Measurements from ENCODE around the gene TACSTD2. TPM values are rescaled to one million over a fixed set of nuclear protein-coding genes. Genes with fewer than 3 reads are reported as not detected.
"Not testable (repeated sequence)": the region's sequence is repeated elsewhere in the genome, so short reads cannot be mapped to it uniquely, and the experiment has no call there.

Gene TACSTD2
- total RNA-seq, 1 donor from 2014 or later, result 56.2 TPM

DNA sequence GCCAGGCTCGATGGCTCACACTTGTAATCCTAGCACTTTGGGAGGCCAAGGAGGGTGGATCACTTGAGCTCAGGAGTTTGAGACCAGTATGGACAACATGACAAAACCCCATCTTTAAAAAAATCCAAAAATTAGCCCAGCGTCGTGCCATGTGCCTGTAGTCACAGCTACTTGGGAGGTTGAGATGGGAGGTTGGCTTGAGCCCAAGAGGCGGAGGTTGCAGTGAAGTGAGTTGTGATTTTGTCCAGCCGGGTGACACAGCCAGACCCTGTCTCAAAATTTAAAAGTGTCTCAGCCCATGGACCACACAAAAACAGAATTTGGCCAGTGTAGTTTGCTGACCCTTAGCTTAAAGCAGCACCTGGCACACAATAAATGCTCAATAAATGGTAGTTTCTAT lies 11.3 kb upstream of the TACSTD2 start:
- no peak for DNase-seq (ENCODE audit: low read depth in 2 of 2)

DNA sequence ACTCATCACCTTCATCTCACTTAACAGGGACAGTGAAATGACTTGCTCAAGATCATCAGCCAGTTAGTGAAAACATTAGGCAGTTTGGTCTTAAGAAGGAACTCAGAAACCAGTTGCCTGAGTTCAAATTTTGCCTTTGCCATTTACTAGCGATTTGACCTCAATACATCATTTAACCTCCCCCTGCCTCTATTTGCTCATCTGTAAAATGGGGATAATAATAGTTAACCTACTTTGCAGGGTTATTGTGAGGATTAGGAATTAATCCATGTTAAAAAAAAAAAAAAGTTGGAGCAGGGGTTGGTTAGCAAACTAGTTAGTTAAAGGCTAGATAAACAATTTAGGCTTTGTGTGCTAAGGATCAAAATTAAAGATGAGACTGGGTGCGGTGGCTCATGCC lies 10.6 kb upstream of the TACSTD2 start:
- no peak for DNase-seq (ENCODE audit: low read depth in 2 of 2)

DNA sequence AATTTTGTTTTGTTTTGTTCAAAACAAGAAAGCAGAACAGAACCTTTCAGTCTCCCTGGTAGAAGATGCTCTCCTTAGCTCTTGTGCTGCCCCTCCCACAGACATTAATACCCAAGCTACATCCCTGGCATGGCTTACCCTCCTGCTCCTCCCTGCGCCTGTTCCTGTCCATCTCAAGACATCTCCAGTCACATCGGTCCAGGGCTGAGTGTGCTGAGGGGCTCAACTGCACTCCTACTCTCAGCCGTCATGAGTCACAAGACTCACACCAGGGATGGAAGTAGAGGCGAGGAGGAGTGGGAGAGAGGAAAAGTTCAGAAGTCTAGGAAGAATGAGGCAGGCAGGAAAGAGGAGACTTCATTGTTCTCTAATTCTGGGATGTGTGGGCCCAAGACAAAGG lies 9.2 kb upstream of the TACSTD2 start:
- peak in 1 of 2 donors; percentile 78 for DNase-seq (ENCODE audit: low read depth in 2 of 2)

DNA sequence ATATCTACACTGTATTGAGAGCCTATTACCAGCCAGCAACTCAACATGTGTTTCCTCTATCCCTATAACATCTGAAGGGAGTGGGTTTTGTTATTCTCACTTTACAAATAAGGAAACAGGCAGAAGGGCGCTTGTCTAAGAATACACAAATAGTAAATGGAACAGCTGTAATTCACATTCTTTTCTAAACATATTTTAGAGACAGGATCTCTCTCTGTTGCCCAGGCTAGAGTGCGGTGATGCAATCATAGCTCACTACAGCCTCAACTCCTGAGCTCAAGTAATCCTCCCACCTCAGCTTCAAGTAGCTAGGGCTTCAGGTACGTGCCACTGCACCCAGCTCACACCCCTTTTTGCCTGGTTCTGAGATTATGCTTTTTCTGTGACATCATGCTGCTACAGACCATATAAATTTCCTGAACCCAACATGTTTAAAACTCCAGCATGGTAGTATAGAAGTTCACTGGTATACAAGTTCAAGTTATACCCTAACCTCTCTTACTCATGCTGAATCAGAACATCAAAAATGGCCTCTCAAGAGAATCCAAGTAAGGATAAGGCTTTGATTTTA lies 8.6 kb upstream of the TACSTD2 start:
- DNase-seq (ENCODE audit: low read depth in 2 of 2), result peak in 1 of 2 donors; percentile 58

DNA sequence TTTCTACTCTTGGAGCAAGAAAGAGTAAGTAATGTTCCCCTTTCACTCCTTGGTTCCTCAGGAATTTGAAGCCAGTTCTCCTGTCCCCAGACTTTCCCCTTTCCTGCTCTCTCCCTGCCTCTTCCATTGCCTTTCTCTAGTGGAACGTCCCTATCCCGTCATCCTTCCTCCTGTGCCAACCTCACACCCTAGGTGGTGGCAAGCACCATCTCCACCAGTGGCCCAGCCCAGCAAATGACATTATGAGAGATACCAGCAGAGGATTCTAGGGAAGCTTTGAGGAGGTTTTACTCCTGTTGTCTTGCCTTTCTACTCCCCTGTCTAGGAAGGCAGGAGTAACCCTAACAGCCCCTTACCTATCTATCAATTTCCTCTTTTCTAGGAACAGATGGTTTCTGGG lies 8.1 kb upstream of the TACSTD2 start:
- no peak for DNase-seq (ENCODE audit: low read depth in 2 of 2)

DNA sequence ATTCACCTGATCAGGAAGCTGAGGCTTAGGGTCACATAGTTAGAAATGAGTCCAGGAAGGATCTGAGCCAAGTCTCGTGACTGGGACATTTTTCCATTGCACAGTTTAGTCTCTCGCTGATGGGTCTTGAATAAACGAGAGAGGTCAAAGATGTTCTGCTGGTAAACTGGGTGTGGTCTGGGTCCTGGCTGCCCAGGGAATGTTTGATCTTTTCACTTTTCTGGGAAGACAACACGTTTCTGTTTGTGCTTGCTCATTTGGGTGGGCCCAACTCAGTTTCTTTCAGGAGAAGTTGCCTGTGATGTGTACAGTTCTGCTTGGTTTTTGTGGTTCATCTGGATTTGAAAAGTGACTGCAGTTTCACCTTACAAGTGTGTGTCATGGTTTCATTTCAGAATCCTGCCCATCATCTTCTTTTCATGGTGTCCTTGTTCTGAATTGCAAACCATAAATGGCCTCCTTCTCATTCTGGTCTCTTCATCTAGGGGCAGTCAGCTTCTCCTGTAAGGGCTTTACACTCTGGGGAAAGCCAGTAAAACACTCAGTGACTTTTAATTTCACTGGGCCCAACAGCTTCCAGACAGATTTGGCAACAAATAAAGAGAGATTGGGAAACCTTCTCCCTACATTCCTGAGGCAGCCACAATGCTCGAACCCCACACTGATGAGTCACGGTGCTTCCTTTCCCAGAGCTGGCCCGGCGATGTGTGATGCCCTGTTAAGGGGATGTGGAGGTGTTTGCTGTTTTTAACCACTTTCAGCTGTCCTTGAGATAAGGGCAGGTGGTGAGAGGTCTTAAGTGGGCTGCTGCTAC lies 7.2 kb upstream of the TACSTD2 start:
- DNase-seq (ENCODE audit: low read depth in 2 of 2), result peak; percentile 92 to 93

DNA sequence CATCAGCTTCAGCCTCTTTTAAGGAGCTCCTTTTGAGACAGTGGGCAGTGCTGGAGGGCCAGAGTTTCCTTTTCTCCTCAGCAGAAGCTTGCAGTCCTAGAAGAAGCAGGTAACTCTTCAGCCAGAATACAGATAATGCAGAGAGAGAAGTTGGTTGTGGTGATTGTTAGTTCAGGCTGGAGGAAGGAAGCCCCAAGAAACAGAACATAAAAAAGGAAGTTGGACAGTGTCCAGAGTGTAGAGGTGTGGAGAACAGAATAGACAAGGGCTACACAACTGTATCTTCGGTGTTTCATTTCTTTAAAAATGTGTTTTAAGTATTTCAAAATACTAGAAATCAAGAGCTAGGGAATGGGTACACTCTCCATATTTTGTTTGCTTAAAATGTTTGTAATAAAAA lies 6.4 kb upstream of the TACSTD2 start:
- DNase-seq (ENCODE audit: low read depth in 2 of 2), result peak; percentile 33 to 58

DNA sequence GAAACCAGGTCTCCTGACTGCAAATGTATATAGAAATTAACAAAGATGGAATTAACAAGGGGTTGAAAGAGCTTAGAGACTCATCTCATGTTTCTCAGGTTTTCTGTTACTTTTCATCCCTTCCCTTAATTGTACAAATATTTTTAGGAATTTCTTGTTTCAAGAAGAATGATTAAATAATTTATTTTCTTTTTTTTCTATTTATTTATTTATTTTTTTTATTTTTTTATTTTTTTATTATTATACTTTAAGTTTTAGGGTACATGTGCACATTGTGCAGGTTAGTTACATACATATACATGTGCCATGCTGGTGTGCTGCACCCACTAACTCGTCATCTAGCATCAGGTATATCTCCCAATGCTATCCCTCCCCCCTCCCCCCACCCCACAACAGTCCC lies 5.1 kb upstream of the TACSTD2 start:
- DNase-seq (ENCODE audit: low read depth in 2 of 2), result not testable (repeated sequence)

DNA sequence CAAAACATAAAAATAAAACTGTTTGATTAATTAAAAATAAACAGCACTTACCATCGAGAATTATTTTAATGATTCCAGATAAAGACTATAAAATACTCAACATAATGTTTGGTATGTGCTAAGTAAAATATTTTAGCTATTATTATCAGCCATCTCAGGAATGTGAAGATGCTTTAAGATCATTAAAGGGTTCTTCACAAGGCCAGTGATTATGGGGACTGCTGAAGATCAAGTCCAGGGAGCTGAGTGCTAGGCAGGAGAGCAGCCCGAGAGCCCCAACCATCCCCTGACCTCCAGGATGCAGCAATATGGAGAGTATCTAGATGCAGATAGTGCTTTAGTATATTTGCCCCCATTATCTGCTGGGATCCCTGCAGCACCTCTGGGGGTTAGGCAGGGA lies 4.6 kb upstream of the TACSTD2 start:
- DNase-seq (ENCODE audit: low read depth in 2 of 2), result no peak

DNA sequence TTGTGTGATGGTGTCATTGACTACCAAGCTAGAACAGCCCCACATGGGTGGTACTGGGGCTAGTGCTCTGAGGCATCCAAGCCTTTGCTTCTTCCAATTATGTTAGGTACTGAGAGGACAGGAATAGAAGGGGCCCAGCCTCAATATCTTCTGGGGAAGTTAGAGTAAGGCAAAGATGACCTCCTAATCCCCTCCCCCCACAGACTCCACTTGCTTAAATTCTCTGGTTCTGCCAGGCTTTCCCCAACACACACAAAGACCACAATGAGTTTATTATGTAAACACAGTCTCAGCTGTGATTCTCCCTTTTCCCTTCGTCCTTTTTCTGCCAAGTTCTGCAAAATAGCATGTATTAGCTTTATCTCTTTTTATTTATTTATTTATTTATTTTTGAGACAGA lies 3.1 kb upstream of the TACSTD2 start:
- DNase-seq (ENCODE audit: low read depth in 2 of 2), result no peak

DNA sequence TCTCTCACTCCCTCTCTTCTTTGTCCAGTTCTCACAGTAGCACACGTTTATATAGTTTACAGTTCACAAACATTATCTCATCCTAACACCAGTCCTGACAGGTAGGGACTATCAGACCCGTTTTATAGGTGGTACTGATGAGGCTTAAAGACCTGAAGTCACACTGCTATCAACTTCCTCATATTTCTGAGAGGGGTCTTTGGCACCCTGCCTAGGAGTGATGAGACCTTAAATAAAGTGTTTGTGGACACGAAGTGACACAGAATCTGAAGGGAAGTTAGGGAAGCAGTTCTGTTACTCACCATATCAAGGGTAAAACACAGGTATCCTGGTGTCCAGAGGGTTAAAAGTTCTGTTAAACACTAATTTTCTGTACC lies 590 bp upstream of the TACSTD2 start:
- DNase-seq (ENCODE audit: low read depth in 2 of 2), result no peak

DNA sequence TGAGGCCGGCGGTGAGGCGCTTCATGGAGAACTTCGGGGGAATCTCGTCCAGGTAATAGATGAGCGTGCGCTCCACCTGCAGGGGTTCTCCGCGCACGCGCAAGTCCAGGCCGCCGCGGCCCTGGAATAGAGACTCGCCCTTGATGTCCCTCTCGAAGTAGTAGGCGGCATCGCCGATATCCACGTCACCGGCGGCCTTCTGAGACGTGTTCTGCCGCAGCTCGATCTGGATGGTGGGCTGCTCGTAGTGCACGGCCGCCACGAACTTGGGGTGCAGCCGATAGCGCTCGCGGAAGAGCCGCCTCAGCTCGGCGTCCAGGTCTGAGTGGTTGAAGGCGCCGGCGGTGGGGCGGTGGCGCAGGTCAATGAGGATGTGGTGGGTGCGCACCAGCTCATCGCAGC lies 726 bp downstream of the TACSTD2 start:
- DNase-seq (ENCODE audit: low read depth in 2 of 2), result peak in 1 of 2 donors; percentile 37

DNA sequence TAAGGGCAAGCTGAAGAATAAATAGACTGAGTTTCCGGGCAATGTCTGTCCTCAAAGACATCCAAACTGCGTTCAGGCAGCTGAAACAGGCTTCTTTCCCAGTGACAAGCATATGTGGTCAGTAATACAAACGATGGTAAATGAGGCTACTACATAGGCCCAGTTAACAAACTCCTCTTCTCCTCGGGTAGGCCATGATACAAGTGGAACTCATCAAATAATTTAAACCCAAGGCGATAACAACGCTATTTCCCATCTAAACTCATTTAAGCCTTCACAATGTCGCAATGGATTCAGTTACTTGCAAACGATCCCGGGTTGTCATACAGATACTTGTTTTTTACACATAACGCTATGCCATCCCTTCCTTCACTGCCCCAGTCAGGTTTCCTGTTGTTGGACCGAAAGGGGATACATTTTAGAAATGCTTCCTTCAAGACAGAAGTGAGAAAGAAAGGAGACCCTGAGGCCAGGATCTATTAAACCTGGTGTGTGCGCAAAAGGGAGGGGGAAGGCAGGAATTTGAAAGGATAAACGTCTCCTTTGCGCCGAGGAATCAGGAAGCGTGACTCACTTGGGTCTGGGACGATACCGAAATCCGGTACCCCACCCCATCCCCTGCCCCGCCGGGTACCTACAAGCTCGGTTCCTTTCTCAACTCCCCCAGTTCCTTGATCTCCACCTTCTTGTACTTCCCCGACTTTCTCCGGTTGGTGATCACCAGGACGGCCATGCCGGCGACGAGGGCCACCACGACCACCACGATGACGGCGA lies 1.3 kb downstream of the TACSTD2 start:
- DNase-seq (ENCODE audit: low read depth in 2 of 2), result peak; percentile 23 to 76

DNA sequence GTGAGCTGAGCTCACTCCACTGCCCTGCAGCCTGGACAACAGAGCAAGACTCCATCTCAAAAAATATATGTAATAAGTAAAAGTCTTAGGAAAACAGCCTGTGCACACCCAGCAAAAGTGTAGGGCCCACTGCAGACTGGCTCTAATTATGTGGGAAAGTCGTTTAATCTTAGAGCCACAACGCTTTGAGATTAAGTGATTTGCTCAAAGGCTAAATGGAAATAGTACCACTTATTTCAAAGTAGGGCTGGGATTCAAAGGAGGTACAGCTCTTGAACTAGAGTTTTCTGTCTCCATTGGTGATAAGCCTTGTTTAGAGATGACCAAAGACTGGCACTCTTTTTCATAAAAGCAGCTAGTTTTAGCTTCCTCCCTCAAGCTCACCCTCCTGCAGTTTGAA lies 2.2 kb downstream of the TACSTD2 start:
- DNase-seq (ENCODE audit: low read depth in 2 of 2), result no peak

DNA sequence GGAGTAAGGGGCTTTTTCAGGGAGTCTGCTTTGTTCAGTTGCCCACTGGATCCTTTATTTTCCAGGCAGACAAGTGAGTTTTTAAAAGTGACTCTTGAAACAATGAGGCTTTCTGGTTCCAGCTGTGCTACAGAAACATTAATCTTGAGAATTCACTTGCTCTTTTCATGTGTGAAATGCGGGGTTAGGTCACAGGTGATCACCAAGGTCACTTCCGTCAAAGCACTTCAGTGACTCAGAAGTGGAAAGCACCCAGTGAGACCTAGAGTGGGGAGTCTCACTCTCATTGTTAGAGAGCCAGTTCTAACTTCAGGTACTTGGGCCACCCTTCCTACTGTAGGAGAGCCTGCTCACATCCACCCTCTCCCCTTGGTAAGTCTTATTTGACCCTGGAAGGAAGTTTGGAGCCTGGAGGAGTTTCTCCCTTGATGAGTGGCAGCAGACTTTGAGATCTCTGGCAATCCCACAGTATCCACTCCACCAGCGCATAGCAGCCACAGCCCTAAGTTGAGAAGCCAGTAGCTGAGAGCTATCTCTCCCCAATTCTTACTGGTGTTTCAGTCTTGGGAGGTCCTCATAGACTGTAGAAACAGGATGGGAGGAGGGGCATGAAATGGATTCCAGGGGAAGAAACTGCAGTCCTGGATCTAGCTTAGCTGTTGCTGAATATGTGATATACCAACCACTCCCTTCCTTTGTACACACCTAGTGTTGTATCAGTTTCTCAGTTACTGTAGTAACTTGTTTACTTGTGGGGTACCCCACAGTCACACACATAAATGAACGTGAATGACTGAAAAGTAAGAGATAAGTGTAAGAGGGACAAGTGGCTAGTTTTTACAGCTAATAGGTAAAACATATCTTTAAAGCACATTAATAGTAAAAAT lies 3.1 kb downstream of the TACSTD2 start:
- peak in 1 of 2 donors; percentile 88 for DNase-seq (ENCODE audit: low read depth in 2 of 2)

DNA sequence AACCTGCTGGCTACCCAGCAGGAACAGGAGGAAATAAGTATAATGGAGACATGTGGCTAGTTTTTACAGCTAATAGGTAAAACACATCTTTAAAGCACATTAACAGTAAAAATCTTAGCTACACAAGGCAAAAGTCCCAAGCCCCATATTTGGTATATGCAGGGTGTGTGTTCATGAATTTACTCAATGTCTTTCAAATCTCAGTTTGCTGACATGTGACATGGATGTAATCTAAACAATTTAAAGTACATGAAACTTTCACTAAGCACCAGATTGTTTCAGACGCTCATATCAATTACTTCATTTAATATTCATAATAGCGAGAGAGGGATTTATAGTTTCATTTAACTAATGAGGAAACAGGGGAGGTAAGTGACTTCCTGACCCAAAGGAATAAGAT lies 3.9 kb downstream of the TACSTD2 start:
- no peak for DNase-seq (ENCODE audit: low read depth in 2 of 2)

DNA sequence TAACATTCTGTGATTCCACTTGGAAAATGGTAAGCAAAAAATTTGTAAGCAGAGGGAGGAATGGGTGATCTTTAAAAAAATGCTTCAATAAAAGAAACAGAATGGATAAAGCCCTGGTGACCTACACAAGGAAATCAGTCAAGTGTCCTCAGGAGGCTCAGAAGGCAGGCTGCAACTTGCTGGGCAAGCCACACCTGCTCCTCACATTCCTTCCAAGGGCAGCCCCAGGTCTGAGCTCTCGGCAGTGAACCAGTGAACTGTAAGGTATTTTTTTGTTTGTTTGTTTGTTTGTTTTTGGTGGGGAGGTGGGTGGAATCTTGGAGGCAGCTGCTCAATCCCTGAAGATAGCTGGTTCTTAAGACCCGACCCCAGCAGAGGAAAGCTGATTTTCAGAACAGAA lies 4.4 kb downstream of the TACSTD2 start:
- no peak for DNase-seq (ENCODE audit: low read depth in 2 of 2)

DNA sequence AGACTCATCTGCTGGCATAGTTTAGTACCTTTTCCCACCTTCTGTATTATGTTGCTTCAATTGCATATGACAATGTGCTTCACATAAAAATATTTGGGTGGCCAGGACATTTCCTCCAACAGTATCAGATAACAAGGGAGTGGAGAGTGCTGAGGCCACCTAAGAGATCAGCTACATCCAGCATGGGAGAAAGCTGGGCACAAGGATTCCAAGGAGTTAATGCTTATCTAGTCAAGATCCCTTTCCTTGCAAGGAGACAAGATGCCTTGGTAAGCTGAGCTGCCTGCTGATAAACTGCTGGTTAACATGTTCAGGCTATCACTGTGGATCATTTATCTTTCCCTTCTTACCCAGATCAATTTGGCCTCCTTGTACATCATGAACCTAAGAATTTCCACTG lies 5.4 kb downstream of the TACSTD2 start:
- no peak for DNase-seq (ENCODE audit: low read depth in 2 of 2)

DNA sequence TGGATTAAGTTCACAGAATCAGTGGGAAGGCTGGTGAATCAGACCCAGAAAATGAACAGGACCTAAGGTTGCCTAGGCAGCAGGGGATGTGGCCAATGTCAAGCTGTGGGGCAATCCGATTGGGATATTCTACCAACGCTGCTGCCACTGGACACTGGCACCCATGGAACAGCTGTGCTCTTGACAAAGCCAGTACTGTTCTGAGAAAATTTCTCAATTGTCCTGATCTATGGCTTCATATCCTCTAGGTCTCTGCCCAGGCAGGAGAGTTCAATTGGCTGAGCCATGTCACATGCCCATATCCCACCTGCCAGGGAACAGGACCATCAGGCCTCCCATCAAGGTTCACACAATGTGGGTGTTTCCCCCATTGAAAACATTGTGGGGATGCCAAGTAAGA lies 6.2 kb downstream of the TACSTD2 start:
- DNase-seq (ENCODE audit: low read depth in 2 of 2), result no peak

DNA sequence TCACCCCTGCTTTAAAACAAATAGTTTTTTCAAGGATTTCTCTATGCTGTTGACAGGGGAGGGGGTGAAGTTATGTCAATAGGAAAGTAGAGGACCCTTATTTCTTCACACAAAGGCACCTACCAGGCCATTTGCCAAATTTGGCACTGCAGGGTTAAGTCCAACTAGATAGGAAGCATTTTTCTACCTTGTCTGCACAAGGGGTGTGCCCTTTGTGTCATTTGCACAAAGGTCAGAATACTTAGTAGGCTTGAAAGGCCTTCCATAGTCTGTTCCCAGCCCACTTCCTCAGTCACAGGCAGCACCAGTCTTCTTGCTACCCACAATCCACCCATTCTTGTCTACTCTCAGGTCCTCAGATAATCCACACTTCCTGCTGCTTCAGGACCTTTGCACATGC lies 7.0 kb downstream of the TACSTD2 start:
- no peak for DNase-seq (ENCODE audit: low read depth in 2 of 2)

DNA sequence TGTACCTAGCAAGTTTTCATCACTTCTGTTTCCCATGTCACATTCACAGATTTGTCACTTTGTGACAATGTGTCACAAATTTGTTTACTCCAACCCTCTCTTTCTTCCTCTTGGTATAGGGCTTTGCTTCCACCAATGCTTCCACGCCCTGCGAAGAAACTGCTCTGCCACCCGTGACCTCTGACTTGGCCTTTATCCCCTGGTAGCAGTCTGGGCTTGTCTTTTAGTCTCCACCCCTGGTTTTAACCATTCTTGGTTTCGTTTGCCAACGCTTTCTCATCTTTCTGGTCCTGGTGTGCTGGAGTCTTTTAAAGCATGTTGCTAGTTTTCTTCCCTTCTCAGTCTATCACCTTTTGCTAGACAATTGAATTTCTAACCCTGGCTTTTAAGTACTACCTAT lies 8.1 kb downstream of the TACSTD2 start:
- DNase-seq (ENCODE audit: low read depth in 2 of 2), result no peak

Data from lung microvascular endothelial cell (primary cell).